ENCODE measurements around the gene LGMN. TPM values are rescaled to one million over a fixed set of nuclear protein-coding genes. Genes with fewer than 3 reads are reported as not detected.

LGMN gene
- total RNA-seq, 1 experiment from 2014 or later = 37.2 TPM

DNA sequence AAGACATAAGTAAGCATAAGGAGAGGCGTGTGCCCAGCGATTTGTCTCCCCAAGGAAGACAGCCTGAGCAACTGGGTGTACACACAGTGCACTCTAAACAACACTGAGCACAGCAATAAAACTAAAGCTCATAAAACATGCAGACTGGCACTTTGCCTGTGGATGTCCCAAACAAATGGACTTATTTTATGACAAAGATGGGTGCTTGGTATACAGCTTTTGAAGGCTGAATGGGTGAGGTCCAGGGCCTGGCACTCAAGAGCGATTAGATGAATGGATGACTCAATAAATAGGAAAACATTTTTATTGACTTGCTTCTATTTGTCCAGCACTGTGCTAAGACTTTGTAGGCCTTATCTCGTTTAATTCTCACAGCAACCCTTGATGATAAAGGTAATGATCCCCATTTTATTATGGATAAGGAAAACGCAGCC is 28.5 kb downstream of the LGMN start:
- H3K4me1 ChIP-seq (ENCODE audit: control insufficient read depth, insufficient read depth, low read length) = no peaks in the 10 kb centered on the region
- ATAC-seq (peak; percentile 21; the same call in 1 of the 2 replicates), DNase-seq (ENCODE audit: low read depth, low spot score) (no peak)
- TF ChIP-seq TCF7L2 (IDR thresholded peaks at IDR 0.05; ENCODE audit: low read depth, low read length) = peak; percentile 88
- no peak for TF ChIP-seq POLR2AphosphoS5 (IDR thresholded peaks at IDR 0.05; ENCODE audit: low read depth, low read length)
- H3K36me3 ChIP-seq (ENCODE audit: control insufficient read depth, insufficient read depth, low read length) = no peaks in the 10 kb centered on the region
- H3K9me3 ChIP-seq (ENCODE audit: control insufficient read depth, insufficient read depth, low read depth, low read length) = no peaks in the 10 kb centered on the region
- no TSS peak for BruUV-seq (replicated peaks)
- H3K4me3 ChIP-seq (ENCODE audit: low read depth in 2 of 2, low read length in 2 of 2) = no peak overlapping the region
- ChIA-PET POLR2A (interaction anchor here (0.6 kb wide), 1 partner anchor 202 kb away, joined by 3 read pairs; no protein-coding TSS in a partner anchor), CTCF (interaction anchor here (0.6 kb wide), 1 partner anchor 62 kb away, joined by 3 read pairs; no protein-coding TSS in a partner anchor)
- in situ Hi-C loops (cut with HindIII; ENCODE audit: low pct_unique_long_range_greater_than_20kb, low sequenced_read_pairs) (no loop called here), intact Hi-C loops (cut with micrococcal nuclease; ENCODE audit: unreplicated experiment) (no loop called here)
- no peak overlapping the region for H3K27ac ChIP-seq (ENCODE audit: low read length)
- H3K27me3 ChIP-seq (ENCODE audit: control insufficient read depth, insufficient read depth, low read length) = no peaks in the 10 kb centered on the region

DNA sequence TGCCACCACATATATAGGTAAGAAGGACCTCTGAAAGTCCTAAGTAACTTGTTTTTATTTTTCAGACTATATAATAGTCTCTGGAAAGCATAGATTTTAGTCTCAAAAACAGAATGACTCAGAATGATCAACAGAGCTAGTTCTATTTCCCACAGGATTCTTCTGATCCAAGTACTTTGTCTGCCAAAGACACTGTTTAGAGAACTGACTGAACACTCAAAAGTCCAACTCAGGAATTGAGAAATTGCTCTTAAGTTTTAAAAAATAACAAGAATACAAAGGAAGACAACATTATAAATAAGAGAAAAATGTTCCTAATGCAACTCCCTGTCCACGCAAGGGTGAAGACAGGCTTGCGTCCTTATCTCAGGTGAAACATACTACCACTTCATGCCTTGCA is 29.0 kb downstream of the LGMN start:
- Histone ChIP-seq H3K4me1 (ENCODE audit: control insufficient read depth, insufficient read depth, low read length) (no peaks in the 10 kb centered on the region), H3K27ac (ENCODE audit: low read length) (no peak overlapping the region), H3K27me3 (ENCODE audit: control insufficient read depth, insufficient read depth, low read length) (no peaks in the 10 kb centered on the region), H3K9me3 (ENCODE audit: control insufficient read depth, insufficient read depth, low read depth, low read length) (no peaks in the 10 kb centered on the region), H3K36me3 (ENCODE audit: control insufficient read depth, insufficient read depth, low read length) (no peaks in the 10 kb centered on the region), H3K4me3 (ENCODE audit: low read depth in 2 of 2, low read length in 2 of 2) (no peak overlapping the region)
- ATAC-seq (no peak), DNase-seq (ENCODE audit: low read depth, low spot score) (no peak)
- no TSS peak for BruUV-seq (replicated peaks)
- POLR2A ChIA-PET = no interaction called here
- in situ Hi-C loops (cut with HindIII; ENCODE audit: low pct_unique_long_range_greater_than_20kb, low sequenced_read_pairs) = no loop called here
- TF ChIP-seq TCF7L2 (IDR thresholded peaks at IDR 0.05; ENCODE audit: low read depth, low read length) (no peak), SIN3A (IDR thresholded peaks at IDR 0.05; ENCODE audit: borderline replicate concordance, insufficient read depth, low read depth, low read length) (no peak), POLR2AphosphoS5 (IDR thresholded peaks at IDR 0.05; ENCODE audit: low read depth, low read length) (no peak)
- TF ChIP-seq, protein P1, sequence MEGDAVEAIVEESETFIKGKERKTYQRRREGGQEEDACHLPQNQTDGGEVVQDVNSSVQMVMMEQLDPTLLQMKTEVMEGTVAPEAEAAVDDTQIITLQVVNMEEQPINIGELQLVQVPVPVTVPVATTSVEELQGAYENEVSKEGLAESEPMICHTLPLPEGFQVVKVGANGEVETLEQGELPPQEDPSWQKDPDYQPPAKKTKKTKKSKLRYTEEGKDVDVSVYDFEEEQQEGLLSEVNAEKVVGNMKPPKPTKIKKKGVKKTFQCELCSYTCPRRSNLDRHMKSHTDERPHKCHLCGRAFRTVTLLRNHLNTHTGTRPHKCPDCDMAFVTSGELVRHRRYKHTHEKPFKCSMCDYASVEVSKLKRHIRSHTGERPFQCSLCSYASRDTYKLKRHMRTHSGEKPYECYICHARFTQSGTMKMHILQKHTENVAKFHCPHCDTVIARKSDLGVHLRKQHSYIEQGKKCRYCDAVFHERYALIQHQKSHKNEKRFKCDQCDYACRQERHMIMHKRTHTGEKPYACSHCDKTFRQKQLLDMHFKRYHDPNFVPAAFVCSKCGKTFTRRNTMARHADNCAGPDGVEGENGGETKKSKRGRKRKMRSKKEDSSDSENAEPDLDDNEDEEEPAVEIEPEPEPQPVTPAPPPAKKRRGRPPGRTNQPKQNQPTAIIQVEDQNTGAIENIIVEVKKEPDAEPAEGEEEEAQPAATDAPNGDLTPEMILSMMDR (IDR thresholded peaks at IDR 0.05) = no peak
- TF ChIP-seq, protein P2, sequence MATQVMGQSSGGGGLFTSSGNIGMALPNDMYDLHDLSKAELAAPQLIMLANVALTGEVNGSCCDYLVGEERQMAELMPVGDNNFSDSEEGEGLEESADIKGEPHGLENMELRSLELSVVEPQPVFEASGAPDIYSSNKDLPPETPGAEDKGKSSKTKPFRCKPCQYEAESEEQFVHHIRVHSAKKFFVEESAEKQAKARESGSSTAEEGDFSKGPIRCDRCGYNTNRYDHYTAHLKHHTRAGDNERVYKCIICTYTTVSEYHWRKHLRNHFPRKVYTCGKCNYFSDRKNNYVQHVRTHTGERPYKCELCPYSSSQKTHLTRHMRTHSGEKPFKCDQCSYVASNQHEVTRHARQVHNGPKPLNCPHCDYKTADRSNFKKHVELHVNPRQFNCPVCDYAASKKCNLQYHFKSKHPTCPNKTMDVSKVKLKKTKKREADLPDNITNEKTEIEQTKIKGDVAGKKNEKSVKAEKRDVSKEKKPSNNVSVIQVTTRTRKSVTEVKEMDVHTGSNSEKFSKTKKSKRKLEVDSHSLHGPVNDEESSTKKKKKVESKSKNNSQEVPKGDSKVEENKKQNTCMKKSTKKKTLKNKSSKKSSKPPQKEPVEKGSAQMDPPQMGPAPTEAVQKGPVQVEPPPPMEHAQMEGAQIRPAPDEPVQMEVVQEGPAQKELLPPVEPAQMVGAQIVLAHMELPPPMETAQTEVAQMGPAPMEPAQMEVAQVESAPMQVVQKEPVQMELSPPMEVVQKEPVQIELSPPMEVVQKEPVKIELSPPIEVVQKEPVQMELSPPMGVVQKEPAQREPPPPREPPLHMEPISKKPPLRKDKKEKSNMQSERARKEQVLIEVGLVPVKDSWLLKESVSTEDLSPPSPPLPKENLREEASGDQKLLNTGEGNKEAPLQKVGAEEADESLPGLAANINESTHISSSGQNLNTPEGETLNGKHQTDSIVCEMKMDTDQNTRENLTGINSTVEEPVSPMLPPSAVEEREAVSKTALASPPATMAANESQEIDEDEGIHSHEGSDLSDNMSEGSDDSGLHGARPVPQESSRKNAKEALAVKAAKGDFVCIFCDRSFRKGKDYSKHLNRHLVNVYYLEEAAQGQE (IDR thresholded peaks at IDR 0.05; ENCODE audit: insufficient read depth in 1 of 2, low read depth in 2 of 2, low read length in 1 of 2) = no peak
- intact Hi-C loops (cut with micrococcal nuclease; ENCODE audit: unreplicated experiment) = no loop called here
- CTCF ChIA-PET = interaction anchor here (0.6 kb wide), 1 partner anchor 63 kb away, joined by 3 read pairs; no protein-coding TSS in a partner anchor

DNA sequence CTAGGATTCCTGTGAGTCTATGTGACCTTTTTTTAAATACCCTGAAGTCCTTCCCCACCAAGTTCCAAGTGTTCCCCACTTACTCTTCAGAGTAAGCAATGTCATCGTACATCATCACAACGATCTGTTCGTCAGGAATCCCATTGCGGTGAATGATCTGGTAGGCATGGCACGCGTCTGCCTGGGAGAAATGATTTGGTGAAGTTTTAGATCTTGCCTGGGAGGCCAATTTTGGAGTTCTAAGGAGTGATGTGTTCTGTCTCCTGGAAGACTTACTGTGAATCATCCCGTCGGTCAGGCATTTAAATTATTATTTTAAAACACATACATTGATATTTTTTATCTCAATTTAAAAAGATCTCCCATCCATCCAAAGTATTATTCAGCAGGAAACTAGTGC is 29.8 kb downstream of the LGMN start:
- POLR2A ChIA-PET = no interaction called here
- in situ Hi-C loops (cut with HindIII; ENCODE audit: low pct_unique_long_range_greater_than_20kb, low sequenced_read_pairs) = no loop called here
- TF ChIP-seq TCF7L2 (IDR thresholded peaks at IDR 0.05; ENCODE audit: low read depth, low read length) (no peak), SIN3A (IDR thresholded peaks at IDR 0.05; ENCODE audit: borderline replicate concordance, insufficient read depth, low read depth, low read length) (no peak), POLR2AphosphoS5 (IDR thresholded peaks at IDR 0.05; ENCODE audit: low read depth, low read length) (no peak)
- TF ChIP-seq, protein P2 (IDR thresholded peaks at IDR 0.05; ENCODE audit: insufficient read depth in 1 of 2, low read depth in 2 of 2, low read length in 1 of 2) = no peak
- TF ChIP-seq, protein P1 (IDR thresholded peaks at IDR 0.05) = no peak
- no TSS peak for BruUV-seq (replicated peaks)
- ATAC-seq = no peak
- H3K4me3 ChIP-seq (ENCODE audit: low read depth in 2 of 2, low read length in 2 of 2) = no peak overlapping the region
- H3K9me3 ChIP-seq (ENCODE audit: control insufficient read depth, insufficient read depth, low read depth, low read length) = no peaks in the 10 kb centered on the region
- intact Hi-C loops (cut with micrococcal nuclease; ENCODE audit: unreplicated experiment) = no loop called here
- CTCF ChIA-PET = no interaction called here
- H3K27me3 ChIP-seq (ENCODE audit: control insufficient read depth, insufficient read depth, low read length) = no peaks in the 10 kb centered on the region
- H3K4me1 ChIP-seq (ENCODE audit: control insufficient read depth, insufficient read depth, low read length) = no peaks in the 10 kb centered on the region
- no peak for DNase-seq (ENCODE audit: low read depth, low spot score)
- no peak overlapping the region for H3K27ac ChIP-seq (ENCODE audit: low read length)
- H3K36me3 ChIP-seq (ENCODE audit: control insufficient read depth, insufficient read depth, low read length) = no peaks in the 10 kb centered on the region

Measured in Panc1 (cell line).